HFFc6 (cell line): Measurements from ENCODE around the gene CPLANE1. TPM values are rescaled to one million over a fixed set of nuclear protein-coding genes. Genes with fewer than 3 reads are reported as not detected.

Experiments used
- DNase-seq: peaks from one replicate; pipeline ENCODE4 v3.0.0-alpha.2; 2018
- H3K27ac Mint-ChIP-seq: 2 replicates; pipeline ENCODE4 v1.8.0; 2020; ENCODE audit warnings: mild to moderate bottlenecking, mixed read lengths
- H3K27me3 Mint-ChIP-seq: 2 replicates; pipeline ENCODE4 v1.8.0; 2021; ENCODE audit warnings: mild to moderate bottlenecking, moderate library complexity, mixed read lengths; ENCODE audit not compliant: insufficient read depth
- H3K36me3 Mint-ChIP-seq: 2 replicates; pipeline ENCODE4 v1.8.0; 2021; ENCODE audit warnings: low read depth, mixed read lengths
- H3K4me1 Mint-ChIP-seq: 2 replicates; pipeline ENCODE4 v1.8.0; 2020; ENCODE audit warnings: low read depth, mixed read lengths
- H3K4me3 Mint-ChIP-seq: 2 replicates; pipeline ENCODE4 v1.8.0; 2020; ENCODE audit warnings: mild to moderate bottlenecking, moderate library complexity, mixed read lengths
- H3K9me3 Mint-ChIP-seq: 2 replicates; pipeline ENCODE4 v1.8.0; 2020; ENCODE audit warnings: mild to moderate bottlenecking, mixed read lengths
- total RNA-seq, 6 experiments: library from RNA; stranded (reverse); fragmentation: NEBNext Ultra II Directional; extraction: Animal tissue kit (Norgen Biotek cat#: 25700); gene quantifications; 2 replicates in 1 of 6; 3 replicates in 5 of 6; pipeline ENCODE4 v1.2.3, GENCODE V29; 2021
- TF ChIP-seq, protein P1 (sequence below): fragments of 200-600 bp; sonication (generic); IDR thresholded peaks from 2 replicates; pipeline ENCODE4 v1.5.0; 2021; ENCODE audit warnings: antibody characterized with exemption, mild to moderate bottlenecking

CPLANE1 gene
- total RNA-seq, 6 experiments from 2014 or later, result 10.3 to 12.7 (median 11.6) TPM

DNA sequence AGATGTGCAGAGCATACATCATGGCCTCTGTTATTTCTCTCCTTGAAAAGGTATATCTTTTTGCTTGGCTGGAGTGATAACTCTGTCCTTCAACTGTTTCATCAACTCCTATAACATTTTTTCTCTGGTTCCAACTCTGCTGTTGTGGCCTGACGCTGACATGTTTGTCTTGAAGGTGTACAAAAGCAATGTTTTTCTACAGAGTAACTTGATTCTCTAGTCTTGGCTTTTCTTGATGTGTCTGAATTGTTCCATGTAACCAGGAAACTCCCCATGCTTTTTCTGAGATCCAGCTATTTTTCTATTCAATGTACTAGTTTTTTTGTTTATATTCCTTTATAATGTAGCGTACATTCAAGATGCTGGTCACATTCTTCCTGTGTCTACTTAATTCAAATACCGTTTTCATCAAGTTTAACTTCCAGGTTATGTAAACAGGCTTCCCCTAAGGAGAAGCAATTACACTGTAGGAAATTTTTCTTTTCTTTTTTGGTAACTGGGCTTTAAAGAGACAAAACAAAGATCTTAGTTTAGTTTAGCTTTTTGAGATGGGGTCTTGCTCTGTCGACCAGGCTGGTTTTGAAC lies 6.7 kb upstream of the CPLANE1 start:
- TF ChIP-seq, protein P1, sequence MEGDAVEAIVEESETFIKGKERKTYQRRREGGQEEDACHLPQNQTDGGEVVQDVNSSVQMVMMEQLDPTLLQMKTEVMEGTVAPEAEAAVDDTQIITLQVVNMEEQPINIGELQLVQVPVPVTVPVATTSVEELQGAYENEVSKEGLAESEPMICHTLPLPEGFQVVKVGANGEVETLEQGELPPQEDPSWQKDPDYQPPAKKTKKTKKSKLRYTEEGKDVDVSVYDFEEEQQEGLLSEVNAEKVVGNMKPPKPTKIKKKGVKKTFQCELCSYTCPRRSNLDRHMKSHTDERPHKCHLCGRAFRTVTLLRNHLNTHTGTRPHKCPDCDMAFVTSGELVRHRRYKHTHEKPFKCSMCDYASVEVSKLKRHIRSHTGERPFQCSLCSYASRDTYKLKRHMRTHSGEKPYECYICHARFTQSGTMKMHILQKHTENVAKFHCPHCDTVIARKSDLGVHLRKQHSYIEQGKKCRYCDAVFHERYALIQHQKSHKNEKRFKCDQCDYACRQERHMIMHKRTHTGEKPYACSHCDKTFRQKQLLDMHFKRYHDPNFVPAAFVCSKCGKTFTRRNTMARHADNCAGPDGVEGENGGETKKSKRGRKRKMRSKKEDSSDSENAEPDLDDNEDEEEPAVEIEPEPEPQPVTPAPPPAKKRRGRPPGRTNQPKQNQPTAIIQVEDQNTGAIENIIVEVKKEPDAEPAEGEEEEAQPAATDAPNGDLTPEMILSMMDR, result no peak
- peaks cover 20% of the 10 kb centered on the region for H3K36me3 Mint-ChIP-seq

DNA sequence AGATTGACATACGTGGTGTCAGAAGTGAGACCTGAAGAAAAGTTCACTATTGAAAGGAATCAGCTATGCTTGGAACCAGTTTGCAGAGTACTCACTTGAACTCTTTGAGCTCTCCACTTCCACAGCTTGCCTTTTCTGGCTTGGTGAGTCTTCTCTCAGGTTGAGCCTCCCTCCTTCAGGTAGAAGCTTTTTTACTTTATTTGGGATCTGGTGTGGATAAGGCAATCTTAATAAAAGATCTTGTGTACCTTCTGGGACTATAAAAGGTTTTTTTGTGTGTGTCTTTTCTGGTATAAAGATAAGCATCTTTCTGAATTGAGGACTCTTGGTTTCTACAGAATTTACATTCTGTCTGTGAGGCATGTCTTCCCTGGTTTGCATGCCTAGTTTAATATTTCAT lies 5.4 kb upstream of the CPLANE1 start:
- peaks cover 14% of the 10 kb centered on the region for H3K36me3 Mint-ChIP-seq
- peaks cover 11% of the 10 kb centered on the region for H3K4me1 Mint-ChIP-seq
- no peaks in the 10 kb centered on the region; the same call in 1 of the 2 replicates for H3K27me3 Mint-ChIP-seq
- TF ChIP-seq, protein P1, result no peak
- DNase-seq, result no peak
- H3K9me3 Mint-ChIP-seq, result peaks cover 6% of the 10 kb centered on the region; the same call in 1 of the 2 replicates
- no peak overlapping the region for H3K4me3 Mint-ChIP-seq
- no peak overlapping the region for H3K27ac Mint-ChIP-seq

More for the DNA sequence above, 6.7 kb upstream of the CPLANE1 start:
- DNase-seq, result no peak
- peaks cover 6% of the 10 kb centered on the region; the same call in 1 of the 2 replicates for H3K9me3 Mint-ChIP-seq
- no peak overlapping the region for H3K4me3 Mint-ChIP-seq
- no peaks in the 10 kb centered on the region for H3K4me1 Mint-ChIP-seq
- H3K27ac Mint-ChIP-seq, result no peak overlapping the region
- no peaks in the 10 kb centered on the region; the same call in 1 of the 2 replicates for H3K27me3 Mint-ChIP-seq

DNA sequence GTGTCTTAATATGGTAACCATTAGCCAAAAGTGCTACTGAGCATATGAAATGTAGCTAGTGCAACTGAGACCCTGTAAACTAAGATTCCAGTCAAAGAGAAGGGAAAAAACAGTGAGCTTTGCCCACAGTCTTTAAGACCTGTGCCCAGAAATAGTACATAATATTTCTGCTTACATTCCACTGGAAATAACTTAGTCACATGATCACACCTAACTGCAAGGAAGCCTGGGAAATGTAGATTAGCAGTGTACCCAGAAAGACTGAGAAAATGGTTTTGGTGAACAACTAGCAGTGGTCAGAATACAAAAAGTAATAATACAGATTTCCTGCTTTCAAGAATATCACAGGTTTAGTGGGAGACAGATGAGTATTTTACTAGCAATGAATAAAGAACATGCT lies 2.5 kb upstream of the CPLANE1 start:
- TF ChIP-seq, protein P1, result no peak
- no peak overlapping the region for H3K27ac Mint-ChIP-seq
- peaks cover 10% of the 10 kb centered on the region; the same call in 1 of the 2 replicates for H3K36me3 Mint-ChIP-seq
- H3K27me3 Mint-ChIP-seq, result no peaks in the 10 kb centered on the region; the same call in 1 of the 2 replicates
- peaks cover 20% of the 10 kb centered on the region for H3K4me1 Mint-ChIP-seq
- no peak for DNase-seq
- no peak overlapping the region for H3K4me3 Mint-ChIP-seq
- peaks cover 6% of the 10 kb centered on the region; the same call in 1 of the 2 replicates for H3K9me3 Mint-ChIP-seq

DNA sequence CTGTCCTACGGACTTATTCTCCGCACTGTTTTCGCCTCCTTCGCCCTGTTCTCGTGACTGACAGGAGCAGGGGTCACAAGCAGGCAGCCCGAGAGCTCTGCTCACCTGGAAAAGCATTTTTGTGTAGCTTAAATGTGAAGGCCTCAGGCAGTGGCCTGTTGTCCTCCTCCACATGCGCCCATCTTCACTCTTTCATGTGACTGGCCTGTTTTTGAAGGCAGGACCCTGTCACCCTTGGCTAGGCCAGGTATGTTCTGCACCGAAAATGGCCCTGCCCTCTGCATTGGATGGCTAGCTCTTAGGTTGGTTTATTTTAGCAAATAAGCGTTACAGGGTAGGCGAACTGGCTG lies 614 bp upstream of the CPLANE1 start:
- H3K4me1 Mint-ChIP-seq, result peaks cover 20% of the 10 kb centered on the region
- H3K36me3 Mint-ChIP-seq, result peaks cover 9% of the 10 kb centered on the region; the same call in 1 of the 2 replicates
- peak overlapping the region; percentile 89 for H3K4me3 Mint-ChIP-seq
- no peaks in the 10 kb centered on the region; the same call in 1 of the 2 replicates for H3K27me3 Mint-ChIP-seq
- peak overlapping the region; percentile 89 for H3K27ac Mint-ChIP-seq
- TF ChIP-seq, protein P1, result no peak
- H3K9me3 Mint-ChIP-seq, result peaks cover 6% of the 10 kb centered on the region; the same call in 1 of the 2 replicates
- DNase-seq, result no peak

DNA sequence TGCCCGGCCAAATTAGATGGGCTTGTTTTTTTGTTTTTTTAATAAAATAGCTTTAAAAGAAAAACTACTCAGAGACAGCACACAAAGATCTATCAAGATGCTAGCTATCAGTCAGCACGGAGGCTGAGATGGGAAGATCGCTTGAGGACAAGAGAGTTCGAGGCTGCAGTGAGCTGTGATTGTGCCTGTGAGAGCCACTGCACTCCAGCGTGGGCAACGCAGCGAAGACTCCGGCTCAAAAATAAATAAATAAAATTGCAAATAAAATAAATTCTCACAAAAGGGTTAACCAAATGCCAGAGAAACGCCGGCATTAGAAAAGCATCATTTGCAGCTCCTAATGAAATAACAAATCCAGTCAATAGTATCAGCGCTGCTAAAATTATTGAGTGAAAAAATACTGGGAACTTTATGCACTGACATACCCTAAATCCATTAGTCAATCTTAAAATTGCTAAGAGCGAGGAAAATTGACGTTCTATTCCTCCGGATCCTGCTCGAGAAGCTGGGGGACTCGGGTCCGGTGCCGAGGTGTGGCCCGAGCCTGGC lies 681 bp downstream of the CPLANE1 start:
- H3K9me3 Mint-ChIP-seq, result no peaks in the 10 kb centered on the region
- no peak for DNase-seq

More for the DNA sequence above, 681 bp downstream of the CPLANE1 start:
- H3K36me3 Mint-ChIP-seq, result no peaks in the 10 kb centered on the region
- peak overlapping the region; percentile 89 for H3K4me3 Mint-ChIP-seq
- TF ChIP-seq, protein P1, result no peak
- H3K4me1 Mint-ChIP-seq, result peaks cover 20% of the 10 kb centered on the region
- peak overlapping the region; percentile 86 for H3K27ac Mint-ChIP-seq
- H3K27me3 Mint-ChIP-seq, result no peaks in the 10 kb centered on the region; the same call in 1 of the 2 replicates
